ENCODE measurements around the gene ACER1. TPM values are rescaled to one million over a fixed set of nuclear protein-coding genes. Genes with fewer than 3 reads are reported as not detected.
A peak's percentile ranks its signal among the peaks of the same experiment; 100 is the strongest.

ACER1 gene
- polyA plus RNA-seq, 1 donor (not counting 4 experiments of a cell fraction or from before 2014, with no cell fraction given) = 0.38 TPM

GRCh38 chr19:6354098-6354674, 20.8 kb upstream of the ACER1 start:
- no peak for DNase-seq (ENCODE audit: low read depth, low spot score)
- no peaks in the 10 kb centered on the region for H3K79me2 ChIP-seq (ENCODE audit: control insufficient read depth, insufficient read depth, low read length)
- H3K36me3 ChIP-seq (ENCODE audit: control insufficient read depth in 2 of 2, extremely low read depth in 1 of 2, insufficient read depth in 2 of 2, low read length in 2 of 2) = no peaks in the 10 kb centered on the region
- no peak overlapping the region for H3K9ac ChIP-seq (ENCODE audit: control insufficient read depth, extremely low read depth, insufficient read depth, low read length)
- H4K20me1 ChIP-seq (ENCODE audit: control insufficient read depth, extremely low read depth, insufficient read depth, low read length) = no peaks in the 10 kb centered on the region
- TF ChIP-seq CTCF (optimal IDR thresholded peaks at IDR 0.05 in 1 of 3, IDR thresholded peaks at IDR 0.05 in 1 of 3, conservative IDR thresholded peaks at IDR 0.05 in 1 of 3; ENCODE audit: extremely low read depth in 1 of 3, insufficient read depth in 2 of 3, low read length in 3 of 3) = peak; percentile 21 to 35 (median 30)
- no peak for TF ChIP-seq EZH2 (IDR thresholded peaks at IDR 0.05; ENCODE audit: low read length)
- no peaks in the 10 kb centered on the region for H3K27me3 ChIP-seq (ENCODE audit: control insufficient read depth, extremely low read depth, insufficient read depth, low read length)
- H3K4me1 ChIP-seq (ENCODE audit: control insufficient read depth, extremely low read depth, insufficient read depth, low read length) = no peaks in the 10 kb centered on the region
- H3K9me3 ChIP-seq (ENCODE audit: control insufficient read depth, low read depth, low read length) = no peaks in the 10 kb centered on the region
- no peak for FAIRE-seq
- H3K4me3 ChIP-seq (ENCODE audit: control insufficient read depth in 2 of 3, extremely low read depth in 1 of 3, insufficient read depth in 2 of 3, low read depth in 1 of 3, low read length in 3 of 3) = no peak overlapping the region
- no peak overlapping the region for H3K27ac ChIP-seq (ENCODE audit: control insufficient read depth, insufficient read depth, low read length)
- no peaks in the 10 kb centered on the region for H3K9me1 ChIP-seq (ENCODE audit: control insufficient read depth, extremely low read depth, insufficient read depth, low read length)
- no peak overlapping the region for H2AFZ ChIP-seq (ENCODE audit: control insufficient read depth, low read length)
- H3K4me2 ChIP-seq (ENCODE audit: control insufficient read depth, extremely low read depth, insufficient read depth, low read depth, low read length) = no peak overlapping the region
- dilution Hi-C loops (cut with MboI; ENCODE audit: extremely low pct_ligation_motif_present, low sequenced_read_pairs) = no loop called here

- no peak overlapping the region for H3K4me3 ChIP-seq (ENCODE audit: control insufficient read depth in 2 of 3, extremely low read depth in 1 of 3, insufficient read depth in 2 of 3, low read depth in 1 of 3, low read length in 3 of 3)
- TF ChIP-seq CTCF (optimal IDR thresholded peaks at IDR 0.05 in 1 of 3, IDR thresholded peaks at IDR 0.05 in 1 of 3, conservative IDR thresholded peaks at IDR 0.05 in 1 of 3; ENCODE audit: extremely low read depth in 1 of 3, insufficient read depth in 2 of 3, low read length in 3 of 3) (no peak), EZH2 (IDR thresholded peaks at IDR 0.05; ENCODE audit: low read length) (no peak)
- no peak for FAIRE-seq
- no peak overlapping the region for H3K4me2 ChIP-seq (ENCODE audit: control insufficient read depth, extremely low read depth, insufficient read depth, low read depth, low read length)
- no peaks in the 10 kb centered on the region for H3K27me3 ChIP-seq (ENCODE audit: control insufficient read depth, extremely low read depth, insufficient read depth, low read length)
- H2AFZ ChIP-seq (ENCODE audit: control insufficient read depth, low read length) = no peak overlapping the region
- no peaks in the 10 kb centered on the region for H3K79me2 ChIP-seq (ENCODE audit: control insufficient read depth, insufficient read depth, low read length)
- no peaks in the 10 kb centered on the region for H3K9me1 ChIP-seq (ENCODE audit: control insufficient read depth, extremely low read depth, insufficient read depth, low read length)
- H3K9me3 ChIP-seq (ENCODE audit: control insufficient read depth, low read depth, low read length) = no peaks in the 10 kb centered on the region
- H3K9ac ChIP-seq (ENCODE audit: control insufficient read depth, extremely low read depth, insufficient read depth, low read length) = no peak overlapping the region
- H3K4me1 ChIP-seq (ENCODE audit: control insufficient read depth, extremely low read depth, insufficient read depth, low read length) = no peaks in the 10 kb centered on the region
- DNase-seq (ENCODE audit: low read depth, low spot score) = no peak
- H3K27ac ChIP-seq (ENCODE audit: control insufficient read depth, insufficient read depth, low read length) = no peak overlapping the region
- H3K36me3 ChIP-seq (ENCODE audit: control insufficient read depth in 2 of 2, extremely low read depth in 1 of 2, insufficient read depth in 2 of 2, low read length in 2 of 2) = no peaks in the 10 kb centered on the region
- dilution Hi-C loops (cut with MboI; ENCODE audit: extremely low pct_ligation_motif_present, low sequenced_read_pairs) = no loop called here
- H4K20me1 ChIP-seq (ENCODE audit: control insufficient read depth, extremely low read depth, insufficient read depth, low read length) = no peaks in the 10 kb centered on the region
Measured at GRCh38 chr19:6352381-6353165, 19.2 kb upstream of the ACER1 start.

Data from keratinocyte (primary cell).